Measurements from ENCODE around the gene PRM2.

PRM2 gene

GRCh38 chr16:11280616-11281522, 4.6 kb upstream of the PRM2 start, which contains the start of gene PRM1:
PRM1 (minus strand) TSS chr16:11281330; CDS start chr16:11281238, 92 bp downstream.
- CTCF ChIA-PET: no interaction called here
- POLR2A ChIA-PET: no interaction called here
- TF ChIP-seq CTCF (IDR thresholded peaks at IDR 0.05; ENCODE audit: insufficient read depth, low read length, missing control alignments): no peak

DNA sequence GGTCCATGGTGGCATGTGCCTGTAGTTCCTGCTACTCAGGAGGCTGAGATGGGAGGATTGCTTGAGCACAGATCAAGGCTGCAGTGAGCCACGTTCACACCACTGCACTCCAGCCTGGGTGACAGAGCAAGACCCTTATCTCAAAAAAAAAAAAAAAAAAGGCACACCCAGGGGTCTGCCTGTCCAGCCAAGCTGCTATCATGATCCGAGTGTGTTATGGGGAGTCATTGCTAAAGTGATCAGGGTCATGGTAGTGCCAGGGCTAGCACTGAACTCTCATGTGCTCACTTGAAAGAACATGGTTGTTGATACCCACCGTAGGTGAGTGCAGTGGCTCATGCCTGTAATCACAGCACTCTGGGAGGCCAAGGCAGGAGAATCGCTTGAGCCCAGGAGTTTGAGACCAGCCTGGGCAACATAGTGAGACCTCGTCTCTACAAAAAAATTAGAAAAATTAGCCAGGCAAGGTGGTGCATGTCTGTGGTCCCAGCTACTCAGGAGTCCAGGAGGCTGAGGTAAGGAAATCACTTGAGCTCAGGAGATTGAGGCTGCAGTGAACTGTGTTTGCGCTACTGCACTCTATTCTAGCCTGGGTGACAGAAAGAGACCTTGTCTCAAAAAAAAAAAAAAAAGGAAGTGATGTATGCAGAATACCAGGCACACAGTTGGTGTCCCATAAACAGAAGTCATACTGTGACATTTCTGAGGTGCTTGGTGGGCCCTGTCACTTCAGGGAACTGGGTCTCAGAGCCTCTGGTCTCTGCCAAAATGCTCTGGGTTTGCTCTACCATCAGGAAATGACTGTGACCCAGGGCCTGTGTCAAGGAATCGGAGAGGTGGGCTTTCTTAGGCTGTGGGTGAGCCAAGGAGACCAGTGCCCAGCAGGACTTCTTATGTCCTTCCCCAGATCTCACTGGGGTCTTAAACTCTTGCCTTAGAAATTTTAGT, 2.7 kb upstream of the PRM2 start:
- no peak for DNase-seq (ENCODE audit: low read depth, low spot score)
- no peak for TF ChIP-seq CTCF (IDR thresholded peaks at IDR 0.05; ENCODE audit: insufficient read depth, low read length, missing control alignments)
- H3K4me3 ChIP-seq (ENCODE audit: low read depth, low read length): no peak overlapping the region
- ChIA-PET POLR2A (no interaction called here), CTCF (interaction anchor here (0.6 to 1.6 kb wide), 3 partner anchors 22 to 80 kb away, joined by 3 to 5 read pairs (median 4); no protein-coding TSS in a partner anchor)

More at GRCh38 chr16:11280616-11281522, 4.6 kb upstream of the PRM2 start, which contains the start of gene PRM1:
- no peak within 1 kb of the TSS for H3K4me3 ChIP-seq (ENCODE audit: low read depth, low read length)
- no peak for DNase-seq (ENCODE audit: low read depth, low spot score)

DNA sequence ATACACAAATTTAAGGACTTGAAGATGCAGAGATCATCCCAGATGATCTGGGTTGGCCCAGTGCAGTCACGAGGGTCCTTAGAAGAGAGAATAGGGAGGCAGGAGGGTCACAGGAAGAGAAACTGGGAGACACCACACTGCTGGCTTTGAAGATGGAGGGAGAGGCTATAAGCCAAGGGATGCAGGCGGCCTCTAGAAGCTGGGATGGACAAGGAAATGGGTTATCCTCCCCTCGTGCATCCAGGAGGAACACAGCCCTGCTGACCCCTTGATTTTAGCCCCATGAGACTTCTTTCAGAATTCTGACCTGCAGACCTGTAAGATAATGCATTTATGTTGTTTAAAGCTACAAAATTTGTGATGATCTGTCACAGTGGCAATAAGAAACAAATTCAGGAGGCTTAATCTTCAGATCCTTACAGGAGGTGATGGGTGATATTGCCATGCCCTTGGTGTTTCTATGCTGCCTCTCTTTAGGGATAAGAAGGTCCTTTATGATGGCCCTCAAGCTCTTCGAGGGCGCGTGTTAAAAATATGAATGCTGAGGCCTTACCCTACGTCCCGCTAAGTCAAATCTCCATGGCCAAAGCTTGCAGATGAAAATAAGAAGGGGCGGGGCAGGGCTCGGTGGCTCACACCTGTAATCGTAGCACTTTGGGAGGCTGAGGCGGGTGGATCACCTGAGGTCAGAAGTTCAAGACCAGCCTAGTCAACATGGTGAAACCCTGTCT, 1.5 kb upstream of the PRM2 start:
- H3K4me3 ChIP-seq (ENCODE audit: low read depth, low read length): no peak overlapping the region
- TF ChIP-seq CTCF (IDR thresholded peaks at IDR 0.05; ENCODE audit: insufficient read depth, low read length, missing control alignments): no peak
- POLR2A ChIA-PET: no interaction called here

GRCh38 chr16:11276896-11277593, 765 bp upstream of the PRM2 start:
- H3K4me3 ChIP-seq (ENCODE audit: low read depth, low read length): no peak overlapping the region
- POLR2A ChIA-PET: interaction anchor here (1.2 kb wide), 1 partner anchor 21 kb away, joined by 3 read pairs; the partner anchor contains the start of gene SOCS1
- no peak for TF ChIP-seq CTCF (IDR thresholded peaks at IDR 0.05; ENCODE audit: insufficient read depth, low read length, missing control alignments)
- CTCF ChIA-PET: interaction anchor here (1.0 to 1.5 kb wide), 5 partner anchors 16 to 80 kb away, joined by 3 to 4 read pairs (median 3); no protein-coding TSS in a partner anchor
- no peak for DNase-seq (ENCODE audit: low read depth, low spot score)

More for the DNA sequence above, 1.5 kb upstream of the PRM2 start:
- DNase-seq (ENCODE audit: low read depth, low spot score): no peak
- CTCF ChIA-PET: interaction anchor here (1.0 to 1.2 kb wide), 3 partner anchors 17 to 79 kb away, joined by 3 to 4 read pairs (median 3); no protein-coding TSS in a partner anchor

GRCh38 chr16:11274964-11275363, 1.3 kb downstream of the PRM2 start:
- no peak for TF ChIP-seq CTCF (IDR thresholded peaks at IDR 0.05; ENCODE audit: insufficient read depth, low read length, missing control alignments)
- CTCF ChIA-PET: interaction anchor here (2.2 kb wide), 1 partner anchor 8 kb away, joined by 8 read pairs; no protein-coding TSS in a partner anchor

More at GRCh38 chr16:11274964-11275363, 1.3 kb downstream of the PRM2 start:
- DNase-seq (ENCODE audit: low read depth, low spot score): no peak
- POLR2A ChIA-PET: no interaction called here
- H3K4me3 ChIP-seq (ENCODE audit: low read depth, low read length): no peak overlapping the region

All from AG04449 (cell line).